Transverse colon (tissue), 3 donors: ENCODE measurements around the gene RABL6.

Experiments used
- CTCF ChIP-seq, 5 experiments: fragments of 200-600 bp in 3 of 5; fragments of 450-650 bp in 2 of 5; sonication (generic) in 3 of 5; IDR thresholded peaks; 1 replicate in 2 of 5; 2 replicates in 3 of 5; pipeline ENCODE4 v1.5.1; 2016 to 2017; ENCODE audit warnings: antibody characterized with exemption in 5 of 5, inconsistent platforms in 3 of 5, mild to moderate bottlenecking in 2 of 5, moderate library complexity in 1 of 5
- EP300 ChIP-seq: sonication (generic); formaldehyde crosslinking; IDR thresholded peaks from one replicate; pipeline ENCODE4 v1.6.1; 2017; ENCODE audit warnings: antibody characterized with exemption, low read depth
- POLR2A ChIP-seq: fragments of 450-650 bp; IDR thresholded peaks from one replicate; pipeline ENCODE4 v1.6.1; 2016; ENCODE audit warnings: antibody characterized with exemption, mild to moderate bottlenecking, moderate library complexity

- TF ChIP-seq EP300: no peak
- TF ChIP-seq CTCF (IDR thresholded peaks at IDR 0.05): no peak
- TF ChIP-seq POLR2A: no peak
Measured at GRCh38 chr9:136793086-136793946, 14.4 kb upstream of the RABL6 start.
